DOHH2 (cell line): Measurements from ENCODE around the gene HLA-DOB.

Experiments used
- H3F3A ChIP-seq: fragments of 200-600 bp; sonication (generic), shearing (Covaris generic); 2 replicates; pipeline ENCODE4 v1.6.0; 2016; ENCODE audit warnings: antibody characterized with exemption, mild to moderate bottlenecking; ENCODE audit not compliant: control insufficient read depth, insufficient read depth
- H3K27ac ChIP-seq: fragments of 200-600 bp; sonication (generic); 2 replicates; pipeline ENCODE4 v1.5.1; 2014; ENCODE audit warnings: low read depth, mild to moderate bottlenecking, low read length, moderate library complexity
- H3K27me3 ChIP-seq: fragments of 200-600 bp; sonication (generic); 2 replicates; pipeline ENCODE4 v1.6.1; 2014; ENCODE audit warnings: mild to moderate bottlenecking, low read length, mixed read lengths; ENCODE audit not compliant: control insufficient read depth
- H3K36me3 ChIP-seq: fragments of 200-600 bp; sonication (generic); 2 replicates; pipeline ENCODE4 v1.6.1; 2014; ENCODE audit warnings: mild to moderate bottlenecking, low read length, moderate library complexity, mixed read lengths; ENCODE audit not compliant: control insufficient read depth
- H3K4me1 ChIP-seq: fragments of 200-600 bp; sonication (generic); 2 replicates; pipeline ENCODE4 v1.6.1; 2014; ENCODE audit warnings: mild to moderate bottlenecking, low read length, mixed read lengths; ENCODE audit not compliant: control insufficient read depth
- H3K4me2 ChIP-seq: fragments of 200-600 bp; sonication (generic); 2 replicates; pipeline ENCODE4 v1.6.0; 2014; ENCODE audit warnings: mild to moderate bottlenecking, low read length, moderate library complexity
- H3K4me3 ChIP-seq: fragments of 200-600 bp; sonication (generic); 2 replicates; pipeline ENCODE4 v1.5.1; 2014; ENCODE audit warnings: mild to moderate bottlenecking, low read length, mixed read lengths
- H3K79me2 ChIP-seq: fragments of 200-600 bp; sonication (generic); 2 replicates; pipeline ENCODE4 v1.6.1; 2014; ENCODE audit warnings: mild to moderate bottlenecking, low read length, mixed read lengths; ENCODE audit not compliant: control insufficient read depth
- H3K9me2 ChIP-seq: fragments of 200-600 bp; sonication (generic); replicated peaks from 2 replicates; pipeline ENCODE4 v1.6.1; 2014; ENCODE audit warnings: mild to moderate bottlenecking, low read length, mixed read lengths; ENCODE audit not compliant: control insufficient read depth
- H3K9me3 ChIP-seq: fragments of 200-600 bp; sonication (generic); 2 replicates; pipeline ENCODE4 v1.6.1; 2014; ENCODE audit warnings: antibody characterized with exemption, low read length, mixed read lengths; ENCODE audit not compliant: control insufficient read depth, insufficient read depth
- H4K20me1 ChIP-seq: fragments of 200-600 bp; sonication (generic); 2 replicates; pipeline ENCODE4 v1.6.0; 2014; ENCODE audit warnings: low read depth, mild to moderate bottlenecking, antibody characterized with exemption, low read length, moderate library complexity; ENCODE audit not compliant: control insufficient read depth, insufficient read depth
- EZH2phosphoT487 ChIP-seq: fragments of 200-600 bp; sonication (generic); IDR thresholded peaks from 2 replicates; pipeline ENCODE4 v1.6.1; 2017; ENCODE audit warnings: borderline replicate concordance, mild to moderate bottlenecking, antibody characterized with exemption, low read length, moderate library complexity, mixed read lengths
- TF ChIP-seq, protein P1 (sequence below): fragments of 200-600 bp; sonication (generic); IDR thresholded peaks from one replicate; pipeline ENCODE4 v1.5.1; 2014; ENCODE audit warnings: antibody characterized with exemption, mild to moderate bottlenecking, low read depth, low read length; ENCODE audit not compliant: poor library complexity, severe bottlenecking

Gene HLA-DOB

DNA sequence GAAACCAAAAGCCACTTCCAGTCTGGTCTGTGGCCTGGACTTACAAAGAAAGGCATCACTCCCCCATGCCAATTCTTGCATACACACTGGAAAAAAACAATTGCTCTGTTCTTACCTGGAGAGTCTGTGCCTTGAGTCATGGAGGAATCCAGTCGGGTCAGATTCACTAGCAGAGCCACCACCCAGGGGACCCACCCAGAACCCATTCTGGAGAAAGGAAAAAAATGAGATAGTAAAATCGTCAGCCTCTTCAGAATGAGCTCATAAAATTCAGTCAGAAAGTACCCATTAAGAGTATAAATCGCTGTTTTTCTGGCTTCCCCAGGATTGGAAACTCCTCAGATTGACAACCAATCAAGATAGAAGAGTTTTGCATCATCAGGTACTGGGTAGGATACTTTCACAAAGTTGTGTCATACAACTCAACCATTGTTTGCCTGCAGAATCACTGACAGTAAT, at the start of gene HLA-DOB:
Gene HLA-DOB (minus strand): TSS at position 257 of the 459 bp plus-strand sequence. CDS start 51 bp downstream, at position 206.
- H3K4me3 ChIP-seq = peak within 1 kb of the TSS; percentile 75
- H3K4me1 ChIP-seq = peaks cover 77% of the 10 kb centered on the region
- H4K20me1 ChIP-seq = no peaks in the 10 kb centered on the region
- TF ChIP-seq, protein P1, sequence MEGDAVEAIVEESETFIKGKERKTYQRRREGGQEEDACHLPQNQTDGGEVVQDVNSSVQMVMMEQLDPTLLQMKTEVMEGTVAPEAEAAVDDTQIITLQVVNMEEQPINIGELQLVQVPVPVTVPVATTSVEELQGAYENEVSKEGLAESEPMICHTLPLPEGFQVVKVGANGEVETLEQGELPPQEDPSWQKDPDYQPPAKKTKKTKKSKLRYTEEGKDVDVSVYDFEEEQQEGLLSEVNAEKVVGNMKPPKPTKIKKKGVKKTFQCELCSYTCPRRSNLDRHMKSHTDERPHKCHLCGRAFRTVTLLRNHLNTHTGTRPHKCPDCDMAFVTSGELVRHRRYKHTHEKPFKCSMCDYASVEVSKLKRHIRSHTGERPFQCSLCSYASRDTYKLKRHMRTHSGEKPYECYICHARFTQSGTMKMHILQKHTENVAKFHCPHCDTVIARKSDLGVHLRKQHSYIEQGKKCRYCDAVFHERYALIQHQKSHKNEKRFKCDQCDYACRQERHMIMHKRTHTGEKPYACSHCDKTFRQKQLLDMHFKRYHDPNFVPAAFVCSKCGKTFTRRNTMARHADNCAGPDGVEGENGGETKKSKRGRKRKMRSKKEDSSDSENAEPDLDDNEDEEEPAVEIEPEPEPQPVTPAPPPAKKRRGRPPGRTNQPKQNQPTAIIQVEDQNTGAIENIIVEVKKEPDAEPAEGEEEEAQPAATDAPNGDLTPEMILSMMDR = no peak
- TF ChIP-seq EZH2phosphoT487 = no peak
- peaks cover 24% of the 10 kb centered on the region for H3K79me2 ChIP-seq
- H3K9me3 ChIP-seq = no peaks in the 10 kb centered on the region
- H3K4me2 ChIP-seq = peak within 1 kb of the TSS; percentile 93
- H3K36me3 ChIP-seq = peaks cover 44% of the 10 kb centered on the region
- H3F3A ChIP-seq = peaks cover 19% of the 10 kb centered on the region
- peak within 1 kb of the TSS; percentile 97 for H3K27ac ChIP-seq
- H3K9me2 ChIP-seq = no peaks in the 10 kb centered on the region
- H3K27me3 ChIP-seq = no peaks in the 10 kb centered on the region

GRCh38 chr6:32865724-32866443, 49.1 kb upstream of the HLA-DOB start:
- peaks cover 3% of the 10 kb centered on the region; the same call in 1 of the 2 replicates for H3F3A ChIP-seq
- H3K79me2 ChIP-seq = no peaks in the 10 kb centered on the region
- H3K9me3 ChIP-seq = no peaks in the 10 kb centered on the region
- no peaks in the 10 kb centered on the region for H3K9me2 ChIP-seq
- peaks cover 35% of the 10 kb centered on the region for H3K4me1 ChIP-seq
- no peaks in the 10 kb centered on the region for H3K36me3 ChIP-seq
- no peak for TF ChIP-seq EZH2phosphoT487
- TF ChIP-seq, protein P1 = no peak
- H4K20me1 ChIP-seq = no peaks in the 10 kb centered on the region
- no peak overlapping the region for H3K4me2 ChIP-seq
- H3K27ac ChIP-seq = no peak overlapping the region
- no peaks in the 10 kb centered on the region for H3K27me3 ChIP-seq
- no peak overlapping the region for H3K4me3 ChIP-seq

DNA sequence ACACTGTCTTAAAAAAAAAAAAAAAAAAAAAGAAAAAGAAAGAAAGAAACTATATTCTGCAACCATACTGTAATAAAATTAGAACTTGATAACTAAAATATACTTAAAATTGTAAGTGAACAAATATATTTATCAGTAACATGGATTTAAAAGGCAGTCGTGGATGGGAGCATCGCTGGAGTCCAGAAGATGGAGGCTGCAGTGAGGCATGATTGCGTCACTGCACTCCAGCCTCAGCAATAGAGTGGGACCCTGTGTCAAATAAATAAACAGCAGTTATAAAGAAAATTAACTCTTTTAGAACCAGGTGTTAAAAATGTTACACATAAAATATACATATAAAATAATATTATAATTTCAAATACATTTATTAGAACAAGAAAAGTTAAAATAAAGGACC, 45.9 kb upstream of the HLA-DOB start:
- peaks cover 3% of the 10 kb centered on the region; the same call in 1 of the 2 replicates for H3F3A ChIP-seq

More for the DNA sequence above, 45.9 kb upstream of the HLA-DOB start:
- Histone ChIP-seq H3K27ac (no peak overlapping the region), H3K9me2 (no peaks in the 10 kb centered on the region), H3K79me2 (no peaks in the 10 kb centered on the region), H3K4me1 (peaks cover 47% of the 10 kb centered on the region), H3K4me2 (no peak overlapping the region), H3K36me3 (no peaks in the 10 kb centered on the region), H3K4me3 (no peak overlapping the region), H4K20me1 (no peaks in the 10 kb centered on the region), H3K27me3 (no peaks in the 10 kb centered on the region), H3K9me3 (no peaks in the 10 kb centered on the region)
- TF ChIP-seq EZH2phosphoT487 = no peak
- TF ChIP-seq, protein P1 = no peak
